GM18499 (cell line): ENCODE results near the gene CFAP299.
"Not testable (repeated sequence)": the region's sequence is repeated elsewhere in the genome, so short reads cannot be mapped to it uniquely, and the experiment has no call there.

Source experiments
- ATAC-seq: cut with Tn5 transposase; IDR thresholded peaks from one replicate; pipeline ENCODE4 v1.9.1; 2021; ENCODE audit warnings: moderate number of reproducible peaks; ENCODE audit not compliant: insufficient read depth, unreplicated experiment

CFAP299 gene

GRCh38 chr4:80793660-80794059 is 458.1 kb downstream of the CFAP299 start:
- not testable (repeated sequence) for ATAC-seq

- no peak for ATAC-seq
Observed at GRCh38 chr4:80798082-80798481, 462.6 kb downstream of the CFAP299 start.

- not testable (repeated sequence) for ATAC-seq
Observed at GRCh38 chr4:80800719-80801118, 465.2 kb downstream of the CFAP299 start.

GRCh38 chr4:80803337-80803736 is 467.8 kb downstream of the CFAP299 start:
- no peak for ATAC-seq

GRCh38 chr4:80806472-80806871 is 470.9 kb downstream of the CFAP299 start:
- no peak for ATAC-seq

- ATAC-seq = no peak
Observed at GRCh38 chr4:80809039-80809729, 473.7 kb downstream of the CFAP299 start.

- no peak for ATAC-seq
Observed at GRCh38 chr4:80811406-80811805, 475.9 kb downstream of the CFAP299 start.

- no peak for ATAC-seq
Observed at GRCh38 chr4:80812145-80812544, 476.6 kb downstream of the CFAP299 start.

GRCh38 chr4:80814266-80814665 is 478.7 kb downstream of the CFAP299 start:
- ATAC-seq = no peak

GRCh38 chr4:80831383-80832361 is 496.1 kb downstream of the CFAP299 start:
- no peak for ATAC-seq

GRCh38 chr4:80839281-80839680 is 503.8 kb downstream of the CFAP299 start:
- no peak for ATAC-seq

- ATAC-seq = no peak
Observed at GRCh38 chr4:80839792-80840191, 504.3 kb downstream of the CFAP299 start.

GRCh38 chr4:80840396-80840795 is 504.9 kb downstream of the CFAP299 start:
- no peak for ATAC-seq

- no peak for ATAC-seq
Observed at GRCh38 chr4:80841587-80842281, 506.2 kb downstream of the CFAP299 start.

GRCh38 chr4:80846210-80846609 is 510.7 kb downstream of the CFAP299 start:
- ATAC-seq = no peak

- ATAC-seq = no peak
Observed at GRCh38 chr4:80852061-80852460, 516.5 kb downstream of the CFAP299 start.

- no peak for ATAC-seq
Observed at GRCh38 chr4:80873571-80873970, 538.0 kb downstream of the CFAP299 start.

- no peak for ATAC-seq
Observed at GRCh38 chr4:80874979-80875378, 539.4 kb downstream of the CFAP299 start.

- ATAC-seq = peak; percentile 93
Observed at GRCh38 chr4:80875642-80876041, 540.1 kb downstream of the CFAP299 start.

- ATAC-seq = peak; percentile 49
Observed at GRCh38 chr4:80876810-80877209, 541.3 kb downstream of the CFAP299 start.

GRCh38 chr4:80878218-80878617 is 542.7 kb downstream of the CFAP299 start:
- no peak for ATAC-seq
